Testis (tissue), 2 donors: ENCODE measurements around the gene AADACL2.

ENCODE experiments used
- CTCF ChIP-seq, 3 experiments: fragments of 450-650 bp in 2 of 3; fragments of 200-600 bp in 1 of 3; sonication (generic) in 1 of 3; IDR thresholded peaks; one replicate each; pipeline ENCODE4 v1.5.1; 2016 to 2019; ENCODE audit warnings: antibody characterized with exemption in 3 of 3, mild to moderate bottlenecking in 2 of 3, moderate library complexity in 1 of 3
- POLR2A ChIP-seq: fragments of 450-650 bp; IDR thresholded peaks from one replicate; pipeline ENCODE4 v1.6.1; 2017; ENCODE audit warnings: antibody characterized with exemption, mild to moderate bottlenecking, moderate library complexity

GRCh38 chr3:151775314-151776258, 41.9 kb downstream of the AADACL2 start:
- TF ChIP-seq POLR2A (no peak), CTCF (IDR thresholded peaks at IDR 0.05) (no peak)
